Mesenchymal stem cell (in vitro differentiated cells and primary cell): Measurements from ENCODE around the gene SLCO1A2.

Source experiments
- DNase-seq: peaks from one replicate; pipeline ENCODE4 v3.0.0-alpha.2; 2013
- H2AFZ ChIP-seq: one replicate; pipeline ENCODE4 v1.6.1; 2013; ENCODE audit warnings: low read depth, mild to moderate bottlenecking, control low read depth, inconsistent platforms, low read length, moderate library complexity
- H2AK5ac ChIP-seq: 2 replicates; pipeline ENCODE4 v1.6.1; 2013; ENCODE audit warnings: low read length, moderate library complexity, mild to moderate bottlenecking, inconsistent platforms; ENCODE audit not compliant: severe bottlenecking
- H2BK120ac ChIP-seq: one replicate; pipeline ENCODE4 v1.6.1; 2013; ENCODE audit warnings: low read depth, mild to moderate bottlenecking, inconsistent platforms, low read length, moderate library complexity
- H2BK12ac ChIP-seq, 2 experiments: one replicate each; pipeline ENCODE4 v1.6.1; 2013; ENCODE audit warnings: inconsistent platforms in 2 of 2, low read length in 2 of 2, mild to moderate bottlenecking in 2 of 2, moderate library complexity in 2 of 2, control low read depth in 1 of 2
- H2BK15ac ChIP-seq: one replicate; pipeline ENCODE4 v1.6.1; 2013; ENCODE audit warnings: mild to moderate bottlenecking, low read depth, inconsistent platforms; ENCODE audit not compliant: poor library complexity, severe bottlenecking
- H2BK5ac ChIP-seq: 2 replicates; pipeline ENCODE4 v1.6.1; 2013; ENCODE audit warnings: low read depth, mild to moderate bottlenecking, low read length, control low read depth, inconsistent platforms; ENCODE audit not compliant: poor library complexity, severe bottlenecking
- H3K14ac ChIP-seq, 2 experiments: one replicate each; pipeline ENCODE4 v1.6.1; 2013; ENCODE audit warnings: inconsistent platforms in 2 of 2, low read length in 2 of 2, control low read depth in 1 of 2, mild to moderate bottlenecking in 1 of 2, moderate library complexity in 1 of 2
- H3K18ac ChIP-seq, 2 experiments: one replicate each; pipeline ENCODE4 v1.6.1; 2013; ENCODE audit warnings: inconsistent platforms in 2 of 2, low read length in 2 of 2, control low read depth in 1 of 2, low read depth in 1 of 2, mild to moderate bottlenecking in 1 of 2
- H3K23ac ChIP-seq, 2 experiments: one replicate each; pipeline ENCODE4 v1.6.1; 2013; ENCODE audit warnings: inconsistent platforms in 2 of 2, low read length in 2 of 2, mild to moderate bottlenecking in 2 of 2, moderate library complexity in 2 of 2, control low read depth in 1 of 2
- H3K27ac ChIP-seq: 2 replicates; pipeline ENCODE4 v1.5.1; 2013; ENCODE audit warnings: mild to moderate bottlenecking, moderate library complexity, low read length, control low read depth, inconsistent platforms; ENCODE audit not compliant: poor library complexity, severe bottlenecking
- H3K27me3 ChIP-seq, 2 experiments: 2 replicates each; pipeline versions ENCODE4 v1.6.1 to v1.7.0; 2013; ENCODE audit warnings: low read length in 2 of 2, mild to moderate bottlenecking in 2 of 2, moderate library complexity in 2 of 2, control low read depth in 1 of 2, inconsistent platforms in 1 of 2; ENCODE audit not compliant: control insufficient read depth in 1 of 2, insufficient read depth in 1 of 2
- H3K36me3 ChIP-seq, 2 experiments: 2 replicates each; pipeline versions ENCODE4 v1.6.1 to v1.7.0; 2013; ENCODE audit warnings: low read length in 2 of 2, control low read depth in 1 of 2, inconsistent platforms in 1 of 2, low read depth in 1 of 2, mild to moderate bottlenecking in 1 of 2; ENCODE audit not compliant: insufficient read depth in 2 of 2, control insufficient read depth in 1 of 2
- H3K4ac ChIP-seq, 2 experiments: one replicate each; pipeline ENCODE4 v1.6.1; 2013; ENCODE audit warnings: inconsistent platforms in 2 of 2, low read length in 2 of 2, mild to moderate bottlenecking in 2 of 2, moderate library complexity in 2 of 2, control low read depth in 1 of 2, low read depth in 1 of 2
- H3K4me1 ChIP-seq: 2 replicates; pipeline ENCODE4 v1.6.1; 2013; ENCODE audit warnings: low read depth, low read length, control low read depth; ENCODE audit not compliant: control insufficient read depth, insufficient read depth
- H3K4me2 ChIP-seq: 2 replicates; pipeline ENCODE4 v1.6.1; 2013; ENCODE audit warnings: low read length, mild to moderate bottlenecking, inconsistent platforms; ENCODE audit not compliant: poor library complexity, severe bottlenecking
- H3K4me3 ChIP-seq, 2 experiments: 2 replicates each; pipeline versions ENCODE4 v1.5.1 to v1.7.0; 2013; ENCODE audit warnings: low read length in 2 of 2, mild to moderate bottlenecking in 2 of 2, control low read depth in 1 of 2, low read depth in 1 of 2; ENCODE audit not compliant: insufficient read depth in 1 of 2
- H3K79me1 ChIP-seq: replicated peaks from 2 replicates; pipeline ENCODE4 v1.6.1; 2013; ENCODE audit warnings: mild to moderate bottlenecking, control low read depth, low read length, inconsistent platforms; ENCODE audit not compliant: poor library complexity, severe bottlenecking
- H3K9ac ChIP-seq: 2 replicates; pipeline ENCODE4 v1.7.0; 2013; ENCODE audit warnings: mild to moderate bottlenecking, low read length, moderate library complexity
- H3K9me3 ChIP-seq: 2 replicates; pipeline ENCODE4 v1.7.0; 2013; ENCODE audit warnings: mild to moderate bottlenecking, low read length; ENCODE audit not compliant: control insufficient read depth
- H4K8ac ChIP-seq: one replicate; pipeline ENCODE4 v1.6.1; 2013; ENCODE audit warnings: inconsistent platforms, mild to moderate bottlenecking, low read length, moderate library complexity
- H4K91ac ChIP-seq: one replicate; pipeline ENCODE4 v1.6.1; 2013; ENCODE audit warnings: mild to moderate bottlenecking, low read length, inconsistent platforms
- WGBS: methylation state at CpG from one replicate; pipeline ENCODE4 v1.1.7; 2013; ENCODE audit warnings: mixed read lengths; 5-methylcytosine and 5-hydroxymethylcytosine counted together

SLCO1A2 gene

GRCh38 chr12:21223930-21224329 is 110.8 kb downstream of the SLCO1A2 start:
- Histone ChIP-seq H3K23ac (no peak overlapping the region), H3K18ac (no peak overlapping the region), H2AFZ (no peak overlapping the region), H3K4me3 (no peak overlapping the region), H3K9me3 (no peaks in the 10 kb centered on the region), H3K27ac (no peak overlapping the region), H3K4me1 (no peaks in the 10 kb centered on the region), H3K79me1 (no peaks in the 10 kb centered on the region), H2BK12ac (no peak overlapping the region), H3K9ac (no peak overlapping the region), H3K4ac (no peak overlapping the region), H2AK5ac (no peak overlapping the region), H3K27me3 (no peaks in the 10 kb centered on the region), H3K36me3 (no peaks in the 10 kb centered on the region), H2BK15ac (no peak overlapping the region), H3K4me2 (no peak overlapping the region), H4K91ac (no peak overlapping the region), H2BK5ac (no peak overlapping the region), H4K8ac (no peak overlapping the region), H3K14ac (no peak overlapping the region), H2BK120ac (no peak overlapping the region)
- no peak for DNase-seq

GRCh38 chr12:21221778-21222177 is 112.9 kb downstream of the SLCO1A2 start:
- Histone ChIP-seq H4K91ac (no peak overlapping the region), H2AK5ac (no peak overlapping the region), H3K4me2 (no peak overlapping the region), H3K14ac (no peak overlapping the region), H2BK5ac (no peak overlapping the region), H3K4ac (no peak overlapping the region), H3K36me3 (no peaks in the 10 kb centered on the region), H3K79me1 (no peaks in the 10 kb centered on the region), H3K23ac (no peak overlapping the region), H3K18ac (no peak overlapping the region), H3K9ac (no peak overlapping the region), H2AFZ (no peak overlapping the region), H3K4me1 (no peaks in the 10 kb centered on the region), H2BK15ac (no peak overlapping the region), H3K27ac (no peak overlapping the region), H4K8ac (no peak overlapping the region), H3K4me3 (no peak overlapping the region), H3K27me3 (no peaks in the 10 kb centered on the region), H3K9me3 (no peaks in the 10 kb centered on the region), H2BK12ac (no peak overlapping the region), H2BK120ac (no peak overlapping the region)
- DNase-seq, result no peak

- DNase-seq, result no peak
- H3K79me1 ChIP-seq, result no peaks in the 10 kb centered on the region
- no peak overlapping the region for H3K23ac ChIP-seq
- no peaks in the 10 kb centered on the region for H3K27me3 ChIP-seq
- H3K4me3 ChIP-seq, result no peak overlapping the region
- no peak overlapping the region for H4K91ac ChIP-seq
- H2AFZ ChIP-seq, result no peak overlapping the region
- H3K27ac ChIP-seq, result no peak overlapping the region
- H3K4me1 ChIP-seq, result no peaks in the 10 kb centered on the region
- no peaks in the 10 kb centered on the region for H3K9me3 ChIP-seq
- H2AK5ac ChIP-seq, result no peak overlapping the region
- no peak overlapping the region for H3K4ac ChIP-seq
- H3K36me3 ChIP-seq, result no peaks in the 10 kb centered on the region
- H2BK15ac ChIP-seq, result no peak overlapping the region
- no peak overlapping the region for H2BK12ac ChIP-seq
- no peak overlapping the region for H2BK5ac ChIP-seq
- H3K9ac ChIP-seq, result no peak overlapping the region
- no peak overlapping the region for H3K4me2 ChIP-seq
- H3K18ac ChIP-seq, result no peak overlapping the region
- no peak overlapping the region for H2BK120ac ChIP-seq
- no peak overlapping the region for H4K8ac ChIP-seq
- H3K14ac ChIP-seq, result no peak overlapping the region
Observed at GRCh38 chr12:21221072-21221471, 113.6 kb downstream of the SLCO1A2 start.

DNA sequence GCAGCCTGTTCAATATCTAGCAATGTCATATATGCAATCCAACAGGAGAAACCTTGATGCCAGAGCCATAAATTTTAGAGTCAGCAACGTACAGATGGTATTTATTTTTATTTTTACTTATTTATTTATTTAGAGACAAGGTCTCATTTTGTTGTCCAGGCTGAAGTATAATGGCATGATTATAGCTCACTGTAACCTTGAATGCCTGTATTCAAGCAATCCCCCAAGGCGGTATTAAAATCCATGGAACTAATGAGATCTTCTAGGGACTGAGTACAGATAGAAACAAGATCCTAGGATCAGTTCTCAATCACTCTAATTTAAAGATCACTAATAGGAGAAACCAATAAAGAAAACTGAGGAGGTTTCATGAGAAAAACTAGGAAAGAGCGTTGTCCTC is 114.5 kb downstream of the SLCO1A2 start:
- no peaks in the 10 kb centered on the region for H3K79me1 ChIP-seq
- WGBS, result 80% methylated on average over 1 of the region's 3 CpGs
- no peak overlapping the region for H3K14ac ChIP-seq
- H3K23ac ChIP-seq, result no peak overlapping the region
- H2BK5ac ChIP-seq, result no peak overlapping the region
- H4K91ac ChIP-seq, result no peak overlapping the region
- no peak for DNase-seq
- no peaks in the 10 kb centered on the region for H3K4me1 ChIP-seq
- no peaks in the 10 kb centered on the region for H3K27me3 ChIP-seq
- no peaks in the 10 kb centered on the region for H3K9me3 ChIP-seq
- H3K36me3 ChIP-seq, result no peaks in the 10 kb centered on the region
- H3K9ac ChIP-seq, result no peak overlapping the region
- no peak overlapping the region for H2BK12ac ChIP-seq
- H2AFZ ChIP-seq, result no peak overlapping the region
- no peak overlapping the region for H2AK5ac ChIP-seq
- no peak overlapping the region for H3K4ac ChIP-seq
- no peak overlapping the region for H3K18ac ChIP-seq
- H2BK15ac ChIP-seq, result no peak overlapping the region
- H3K27ac ChIP-seq, result no peak overlapping the region
- H4K8ac ChIP-seq, result no peak overlapping the region
- no peak overlapping the region for H3K4me3 ChIP-seq
- no peak overlapping the region for H2BK120ac ChIP-seq
- H3K4me2 ChIP-seq, result no peak overlapping the region
